Bronchial epithelial cell (primary cell): ENCODE measurements around the gene DRAM2. TPM values are rescaled to one million over a fixed set of nuclear protein-coding genes. Genes with fewer than 3 reads are reported as not detected.

Experiments used
- DNase-seq: peaks from one replicate; pipeline ENCODE4 v3.0.0-alpha.2; 2010; ENCODE audit warnings: low read depth
- FAIRE-seq: peaks from 2 replicates; lab custom pipeline; 2011; peaks lifted over from hg19 to GRCh38; lab: Jason Lieb, UNC
- H3K27me3 ChIP-seq: 2 replicates; pipeline ENCODE4 v1.5.1; 2011; ENCODE audit warnings: low read length; ENCODE audit not compliant: control insufficient read depth, insufficient read depth
- H3K36me3 ChIP-seq: 2 replicates; pipeline ENCODE4 v1.5.1; 2011; ENCODE audit warnings: low read length; ENCODE audit not compliant: control insufficient read depth, insufficient read depth
- H3K4me3 ChIP-seq: 2 replicates; pipeline ENCODE4 v1.5.1; 2011; ENCODE audit warnings: mild to moderate bottlenecking, low read depth, low read length, control low read depth
- total RNA-seq: library from RNA; depleted of rRNA; stranded (reverse); fragments of >200 nt; gene quantifications from 2 replicates; pipeline ENCODE4 v1.2.1, GENCODE V29; 2014
- TF ChIP-seq, protein P1 (sequence below): IDR thresholded peaks from 2 replicates; pipeline ENCODE4 v1.5.1; 2011; ENCODE audit warnings: mild to moderate bottlenecking, moderate library complexity, low read length, control low read depth, inconsistent platforms; ENCODE audit not compliant: insufficient read depth, severe bottlenecking

Gene DRAM2
- total RNA-seq, 1 donor from 2014 or later = 93.7 TPM

DNA sequence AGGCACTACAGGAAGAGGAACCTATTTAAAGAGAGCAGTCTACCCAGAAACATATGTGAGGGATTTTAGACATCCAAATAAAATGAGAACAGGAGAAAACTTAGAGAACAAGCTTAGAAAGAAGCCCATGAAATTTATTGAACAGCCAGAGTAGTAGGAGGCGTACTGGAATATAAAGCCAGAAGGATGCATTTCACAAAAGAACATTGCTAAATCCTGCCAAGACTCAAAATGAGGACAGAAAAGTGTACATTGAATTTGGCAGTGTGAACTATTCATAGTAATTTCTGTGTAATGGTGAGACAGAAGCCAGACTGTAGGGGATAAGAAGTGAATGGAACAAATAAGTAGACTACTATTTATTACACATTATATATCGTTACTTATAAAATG is 22.6 kb upstream of the DRAM2 start:
- TF ChIP-seq, protein P1, sequence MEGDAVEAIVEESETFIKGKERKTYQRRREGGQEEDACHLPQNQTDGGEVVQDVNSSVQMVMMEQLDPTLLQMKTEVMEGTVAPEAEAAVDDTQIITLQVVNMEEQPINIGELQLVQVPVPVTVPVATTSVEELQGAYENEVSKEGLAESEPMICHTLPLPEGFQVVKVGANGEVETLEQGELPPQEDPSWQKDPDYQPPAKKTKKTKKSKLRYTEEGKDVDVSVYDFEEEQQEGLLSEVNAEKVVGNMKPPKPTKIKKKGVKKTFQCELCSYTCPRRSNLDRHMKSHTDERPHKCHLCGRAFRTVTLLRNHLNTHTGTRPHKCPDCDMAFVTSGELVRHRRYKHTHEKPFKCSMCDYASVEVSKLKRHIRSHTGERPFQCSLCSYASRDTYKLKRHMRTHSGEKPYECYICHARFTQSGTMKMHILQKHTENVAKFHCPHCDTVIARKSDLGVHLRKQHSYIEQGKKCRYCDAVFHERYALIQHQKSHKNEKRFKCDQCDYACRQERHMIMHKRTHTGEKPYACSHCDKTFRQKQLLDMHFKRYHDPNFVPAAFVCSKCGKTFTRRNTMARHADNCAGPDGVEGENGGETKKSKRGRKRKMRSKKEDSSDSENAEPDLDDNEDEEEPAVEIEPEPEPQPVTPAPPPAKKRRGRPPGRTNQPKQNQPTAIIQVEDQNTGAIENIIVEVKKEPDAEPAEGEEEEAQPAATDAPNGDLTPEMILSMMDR = no peak
- Histone ChIP-seq H3K27me3 (no peaks in the 10 kb centered on the region), H3K4me3 (no peak overlapping the region), H3K36me3 (no peaks in the 10 kb centered on the region)
- DNase-seq = no peak
- FAIRE-seq = no peak

DNA sequence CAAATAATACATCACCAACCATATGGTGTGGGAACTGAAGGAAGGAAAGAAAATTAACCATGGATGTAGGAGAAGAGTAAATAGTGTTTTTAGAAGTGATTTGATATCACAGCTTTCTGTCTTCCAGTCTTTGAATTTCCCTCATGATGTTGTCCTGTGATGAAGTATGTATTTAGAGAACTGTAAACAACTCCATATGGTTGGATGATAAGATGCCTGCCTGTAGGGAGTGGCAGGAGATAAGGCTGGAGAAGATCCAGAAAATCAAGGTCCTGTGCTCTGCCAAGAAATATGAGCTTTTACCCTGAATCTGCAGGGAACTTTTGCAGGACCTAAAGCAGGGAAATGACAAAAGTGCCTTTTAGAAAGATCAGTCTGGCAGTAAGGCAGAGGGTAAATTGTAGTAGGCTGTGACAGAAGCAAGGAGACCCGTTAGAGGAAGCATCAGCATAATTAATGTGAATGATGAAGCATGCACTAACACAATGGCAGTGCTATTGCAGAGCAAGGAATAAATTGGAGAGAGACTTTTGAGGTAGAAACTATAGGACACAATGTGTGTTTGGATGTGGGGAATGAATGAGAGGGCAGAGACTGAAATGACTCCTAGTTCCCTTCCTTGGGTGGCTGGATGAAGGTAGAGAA is 22.1 kb upstream of the DRAM2 start:
- no peaks in the 10 kb centered on the region for H3K27me3 ChIP-seq
- no peaks in the 10 kb centered on the region for H3K36me3 ChIP-seq
- no peak for DNase-seq
- no peak overlapping the region for H3K4me3 ChIP-seq
- no peak for FAIRE-seq
- TF ChIP-seq, protein P1 = no peak

DNA sequence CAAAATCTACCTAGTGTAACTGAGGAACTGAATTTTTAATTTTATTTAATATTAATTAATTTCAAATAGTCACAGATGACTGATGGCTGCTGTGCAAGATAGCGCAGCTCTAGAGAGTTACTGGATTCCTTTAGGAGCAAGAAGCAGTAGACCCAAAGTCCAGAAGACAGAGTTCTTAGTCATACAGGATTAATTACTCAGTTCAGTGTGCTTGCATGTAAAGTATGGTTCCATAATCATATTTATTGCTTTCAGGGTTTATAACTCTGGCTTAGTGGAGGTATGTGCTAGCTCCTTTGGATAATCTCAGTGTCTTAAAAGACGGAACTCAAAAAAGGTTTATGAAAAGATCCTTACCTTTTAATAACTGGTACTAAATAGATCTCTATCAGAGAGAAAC is 17.5 kb upstream of the DRAM2 start:
- Histone ChIP-seq H3K27me3 (no peaks in the 10 kb centered on the region), H3K36me3 (peaks cover 2% of the 10 kb centered on the region), H3K4me3 (no peak overlapping the region)
- DNase-seq (no peak), FAIRE-seq (no peak)
- TF ChIP-seq, protein P1 = no peak

DNA sequence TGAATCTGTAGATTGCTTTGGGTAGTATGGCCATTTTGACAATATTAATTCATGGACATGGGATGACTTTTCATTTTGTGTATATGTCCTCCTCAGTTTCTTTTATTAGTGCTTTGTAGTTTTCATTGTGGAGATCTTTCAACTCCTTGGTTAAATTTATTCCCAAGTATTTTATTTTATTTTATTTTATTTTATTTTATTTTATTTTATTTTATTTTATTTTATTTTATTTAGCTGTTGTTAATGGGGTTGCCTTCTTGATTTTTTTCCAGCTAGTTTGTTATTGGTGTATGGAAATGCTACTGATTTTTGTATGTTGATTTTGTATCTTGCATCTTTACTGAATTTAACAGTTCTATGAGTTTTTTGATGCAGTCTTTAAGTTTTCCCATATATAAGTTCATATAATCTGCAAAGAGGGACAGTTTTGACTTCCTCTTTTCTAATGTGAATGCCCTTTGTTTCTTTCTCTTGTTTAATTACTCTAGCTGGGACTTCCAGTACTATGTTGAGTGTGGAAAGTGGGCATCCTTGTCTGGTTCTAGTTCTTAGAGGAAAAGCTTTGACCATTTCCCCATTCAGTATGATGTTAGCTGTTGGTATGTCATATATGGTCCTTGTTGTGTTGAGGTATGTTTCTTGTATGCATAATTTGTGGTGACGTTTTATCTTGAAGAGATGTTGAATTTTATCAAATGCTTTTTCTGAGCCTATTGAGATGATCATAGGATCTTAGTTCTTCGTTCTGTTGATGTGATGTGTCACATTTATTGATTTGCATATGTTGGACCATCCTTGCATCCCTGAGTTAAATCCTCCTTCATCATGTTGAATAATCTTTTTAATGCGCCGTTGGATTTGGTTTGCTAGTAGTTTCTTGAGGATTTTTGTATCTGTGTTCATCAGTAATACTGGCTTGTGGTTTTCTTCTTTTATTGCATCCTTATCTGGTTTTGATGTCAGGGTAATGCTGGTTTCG is 14.4 kb upstream of the DRAM2 start:
- DNase-seq (no peak), FAIRE-seq (no peak)
- no peaks in the 10 kb centered on the region for H3K27me3 ChIP-seq
- H3K36me3 ChIP-seq = peaks cover 6% of the 10 kb centered on the region
- H3K4me3 ChIP-seq = no peak overlapping the region
- TF ChIP-seq, protein P1 = no peak

DNA sequence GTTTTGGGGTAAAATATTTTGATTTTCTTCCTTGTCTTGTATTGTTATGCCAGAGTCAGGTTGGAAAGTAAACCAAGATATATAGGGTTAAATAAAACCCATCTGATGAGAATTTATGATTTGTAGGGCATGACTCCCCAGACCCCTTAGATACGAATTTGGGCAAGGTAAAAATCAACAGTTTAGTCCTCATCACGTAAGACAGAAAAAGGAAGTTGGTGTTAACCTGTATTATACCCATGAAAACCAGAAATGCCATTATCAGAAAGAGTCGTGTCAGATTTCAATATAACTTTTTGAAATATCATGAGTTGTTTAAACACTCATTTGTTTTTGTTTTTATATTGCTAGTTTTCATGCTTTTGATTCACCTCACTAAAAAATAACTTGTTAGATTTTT is 11.9 kb upstream of the DRAM2 start:
- Histone ChIP-seq H3K4me3 (no peak overlapping the region), H3K36me3 (peaks cover 11% of the 10 kb centered on the region), H3K27me3 (no peaks in the 10 kb centered on the region)
- DNase-seq (no peak), FAIRE-seq (no peak)
- TF ChIP-seq, protein P1 = no peak
